NOMO-1 treated with dmso at 0.1 percent for 144 hours (cell line): Measurements from ENCODE around the gene PGS1.
"Not testable (repeated sequence)": the region's sequence is repeated elsewhere in the genome, so short reads cannot be mapped to it uniquely, and the experiment has no call there.

Experiments
- DNase-seq: peaks from one replicate; lab custom pipeline; 2025; ENCODE audit not compliant: unreplicated experiment; lab: John Stamatoyannopoulos, UW

The PGS1 gene, protein sequence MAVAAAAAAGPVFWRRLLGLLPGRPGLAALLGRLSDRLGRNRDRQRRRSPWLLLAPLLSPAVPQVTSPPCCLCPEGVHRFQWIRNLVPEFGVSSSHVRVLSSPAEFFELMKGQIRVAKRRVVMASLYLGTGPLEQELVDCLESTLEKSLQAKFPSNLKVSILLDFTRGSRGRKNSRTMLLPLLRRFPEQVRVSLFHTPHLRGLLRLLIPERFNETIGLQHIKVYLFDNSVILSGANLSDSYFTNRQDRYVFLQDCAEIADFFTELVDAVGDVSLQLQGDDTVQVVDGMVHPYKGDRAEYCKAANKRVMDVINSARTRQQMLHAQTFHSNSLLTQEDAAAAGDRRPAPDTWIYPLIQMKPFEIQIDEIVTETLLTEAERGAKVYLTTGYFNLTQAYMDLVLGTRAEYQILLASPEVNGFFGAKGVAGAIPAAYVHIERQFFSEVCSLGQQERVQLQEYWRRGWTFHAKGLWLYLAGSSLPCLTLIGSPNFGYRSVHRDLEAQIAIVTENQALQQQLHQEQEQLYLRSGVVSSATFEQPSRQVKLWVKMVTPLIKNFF

DNA sequence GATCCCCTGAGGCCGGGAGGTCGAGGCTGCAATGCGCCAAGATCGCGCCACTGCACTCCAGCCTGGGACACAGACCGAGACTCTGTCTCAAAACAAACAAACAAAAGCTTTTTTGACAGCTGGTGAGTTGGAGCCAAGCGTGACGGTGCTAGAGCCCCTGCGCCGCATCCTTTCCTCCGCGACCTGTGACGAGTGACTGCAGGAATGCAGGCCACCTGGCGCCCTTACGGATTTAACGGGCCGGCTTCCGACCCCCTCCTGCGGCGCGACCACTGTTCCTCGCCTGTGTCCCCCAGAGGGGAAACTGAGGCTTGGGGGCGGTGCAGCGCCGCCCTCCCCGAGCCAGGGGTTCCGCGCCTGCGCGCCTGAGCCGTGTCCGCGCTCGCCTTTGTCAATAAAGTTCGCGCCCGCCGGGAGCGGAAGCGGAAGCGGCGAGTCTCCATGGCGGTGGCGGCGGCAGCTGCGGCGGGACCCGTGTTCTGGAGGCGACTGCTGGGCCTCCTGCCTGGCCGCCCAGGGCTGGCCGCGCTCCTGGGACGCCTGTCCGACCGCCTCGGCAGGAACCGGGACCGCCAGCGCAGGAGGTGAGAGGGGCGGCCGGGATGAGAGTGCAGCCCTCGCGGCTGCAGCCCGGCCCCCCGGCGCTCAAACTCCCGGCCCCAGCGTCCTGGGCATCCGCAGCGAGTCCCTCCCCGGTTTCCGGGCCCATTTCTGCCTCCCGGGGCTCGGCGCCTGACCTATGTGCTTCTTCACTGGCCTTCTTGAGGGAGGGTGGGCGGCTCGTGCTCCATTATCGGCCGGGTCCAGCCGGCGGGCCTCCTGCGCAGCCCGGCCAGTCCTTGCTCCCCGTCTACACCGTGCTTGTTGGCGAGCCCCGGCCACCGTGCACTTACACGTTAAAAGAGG lies at the start of gene PGS1:
PGS1 (plus strand) TSS at position 425 of the 906 bp plus-strand sequence; CDS start at position 442, 17 bp downstream.
- DNase-seq, result peak; percentile 64

- no peak for DNase-seq
Observed at GRCh38 chr17:78329263-78330059, 49.0 kb upstream of the PGS1 start.

DNA sequence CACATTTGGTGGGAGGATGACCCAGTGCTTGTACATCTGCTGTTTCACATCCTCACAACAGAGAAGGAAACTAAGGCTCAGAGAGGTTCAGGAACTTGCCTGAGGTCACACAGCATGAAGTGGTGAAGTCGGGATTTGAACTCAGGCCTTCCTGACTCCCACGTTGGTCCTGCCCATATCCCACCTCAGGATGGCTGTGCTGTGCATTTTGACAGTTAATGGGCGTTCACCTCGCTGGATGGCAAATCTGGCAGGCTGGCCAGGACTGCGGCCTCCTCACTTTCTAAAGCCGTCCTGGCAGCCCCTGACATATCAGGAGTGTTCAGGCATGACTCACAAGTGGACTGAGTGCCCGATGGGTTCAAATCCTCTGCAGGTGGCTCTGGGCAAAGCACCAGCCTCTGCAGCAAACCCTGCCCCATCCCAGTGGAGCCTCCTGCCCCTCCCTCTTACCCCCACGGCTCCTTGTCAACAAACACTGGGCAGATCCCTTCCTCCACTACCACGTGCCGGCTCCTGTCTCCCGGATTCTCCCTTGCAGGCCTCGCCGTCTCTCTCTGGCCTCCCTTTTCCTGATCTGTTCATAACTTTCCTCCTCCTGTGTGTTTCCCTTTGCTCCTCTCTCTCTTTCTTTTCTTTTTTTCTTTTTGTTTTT lies 47.8 kb upstream of the PGS1 start:
- DNase-seq, result no peak

DNA sequence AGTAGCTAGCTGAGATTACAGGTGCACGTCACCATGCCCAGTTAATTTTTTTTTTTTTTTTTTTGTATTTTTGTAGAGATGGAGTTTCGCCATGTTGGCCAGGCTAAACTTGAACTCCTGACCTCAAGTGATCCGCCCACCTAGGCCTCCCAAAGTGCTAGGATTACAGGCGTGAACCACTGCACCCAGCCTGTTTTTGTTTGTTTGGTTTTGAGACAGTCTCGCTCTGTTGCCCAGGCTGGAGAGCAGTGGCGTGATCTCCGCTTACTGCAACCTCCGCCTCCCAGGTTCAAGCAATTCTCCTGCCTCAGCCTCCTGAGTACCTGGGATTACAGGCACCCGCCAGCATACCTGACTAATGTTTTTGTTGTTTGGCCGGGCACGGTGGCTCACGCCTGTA lies 47.1 kb upstream of the PGS1 start:
- DNase-seq, result not testable (repeated sequence)

GRCh38 chr17:78332991-78333390 lies 45.5 kb upstream of the PGS1 start:
- DNase-seq, result no peak

- no peak for DNase-seq
Observed at GRCh38 chr17:78335209-78335608, 43.2 kb upstream of the PGS1 start.

GRCh38 chr17:78337244-78338109 lies 41.0 kb upstream of the PGS1 start:
- peak; percentile 54 for DNase-seq

DNA sequence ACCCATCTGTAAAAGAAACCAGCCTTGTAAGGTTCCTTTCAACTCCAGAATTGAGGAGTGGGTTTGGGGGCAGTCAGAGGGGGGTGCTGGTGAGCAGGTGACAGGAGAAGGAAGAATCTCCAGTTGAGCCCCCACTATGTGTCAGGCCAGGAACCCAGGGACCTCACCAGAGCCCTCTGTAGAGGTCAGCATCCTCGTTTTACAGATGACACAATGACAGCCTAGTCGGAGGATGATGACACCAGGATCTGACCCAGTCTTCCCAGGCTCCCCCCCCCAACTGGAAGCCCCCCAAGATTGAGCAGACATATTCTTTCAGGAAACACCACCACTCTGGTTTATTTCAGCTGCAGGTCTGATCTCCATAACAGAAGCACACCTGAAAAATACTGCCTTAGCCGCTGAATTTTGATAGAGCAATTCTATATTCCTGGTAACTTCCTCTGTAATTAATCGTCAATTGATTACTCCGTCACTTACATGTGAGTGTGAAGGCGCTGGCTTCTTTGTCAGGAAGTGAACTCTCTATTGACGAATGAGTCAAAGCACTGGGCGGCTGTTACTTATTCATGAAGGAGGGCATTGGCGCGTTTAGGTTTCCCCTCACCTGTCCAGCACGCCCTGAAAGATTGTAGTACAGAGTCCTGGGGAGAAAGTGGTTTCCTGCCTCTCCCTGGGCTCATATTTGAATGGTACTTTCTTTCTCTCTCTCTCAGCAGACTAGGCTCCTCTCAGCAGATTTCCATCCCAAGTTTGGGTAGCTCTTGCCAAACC lies 39.8 kb upstream of the PGS1 start:
- no peak for DNase-seq

- DNase-seq, result no peak
Observed at GRCh38 chr17:78340183-78340955, 38.1 kb upstream of the PGS1 start.

- DNase-seq, result no peak
Observed at GRCh38 chr17:78341559-78342448, 36.6 kb upstream of the PGS1 start.

- no peak for DNase-seq
Observed at GRCh38 chr17:78342449-78343186, 35.8 kb upstream of the PGS1 start.

- DNase-seq, result no peak
Observed at GRCh38 chr17:78343187-78343542, 35.3 kb upstream of the PGS1 start.

GRCh38 chr17:78343543-78344201 lies 34.8 kb upstream of the PGS1 start:
- DNase-seq, result no peak

- DNase-seq, result no peak
Observed at GRCh38 chr17:78344666-78345065, 33.8 kb upstream of the PGS1 start.

DNA sequence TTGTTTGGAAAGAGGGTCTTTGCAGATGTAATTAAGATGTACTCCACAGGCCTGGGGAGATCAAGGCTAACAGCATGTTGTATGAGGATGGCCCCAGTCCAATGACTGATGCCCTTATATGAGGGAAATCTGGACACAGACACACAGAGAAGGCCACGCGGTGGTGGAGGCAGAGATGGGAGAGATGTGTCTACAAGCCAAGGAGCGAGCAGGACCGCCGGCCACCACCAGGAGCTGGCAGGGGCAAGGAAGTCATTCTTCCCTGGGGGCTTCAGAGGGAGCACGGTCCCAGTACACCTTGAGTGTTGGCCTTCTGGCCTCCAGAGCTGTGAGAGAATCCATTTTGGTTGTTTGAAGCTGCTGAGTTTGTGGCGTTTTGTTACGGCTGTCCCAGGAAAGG lies 33.3 kb upstream of the PGS1 start:
- no peak for DNase-seq
